Ascending aorta (tissue), 2 donors: ENCODE results near the gene RBMS3. TPM values are rescaled to one million over a fixed set of nuclear protein-coding genes. Genes with fewer than 3 reads are reported as not detected.
"Not testable (repeated sequence)": the region's sequence is repeated elsewhere in the genome, so short reads cannot be mapped to it uniquely, and the experiment has no call there.

Source experiments
- DNase-seq, 2 donors: peaks; one replicate each; pipeline ENCODE4 v3.0.0-alpha.2; 2019; ENCODE audit warnings: low spot score in 2 of 2
- H3K27ac ChIP-seq, 2 donors: fragments of 200-600 bp; sonication (generic); one replicate each; pipeline ENCODE4 v1.5.1; 2016 to 2017; ENCODE audit warnings: mild to moderate bottlenecking in 1 of 2
- H3K27me3 ChIP-seq: fragments of 200-600 bp; sonication (generic); one replicate; pipeline ENCODE4 v1.5.1; 2017
- H3K36me3 ChIP-seq, 2 donors: fragments of 200-600 bp; sonication (generic); one replicate each; pipeline ENCODE4 v1.5.1; 2016
- H3K4me1 ChIP-seq, 2 donors: fragments of 200-600 bp; sonication (generic); one replicate each; pipeline ENCODE4 v1.5.1; 2016 to 2017; ENCODE audit warnings: mild to moderate bottlenecking in 1 of 2
- H3K4me3 ChIP-seq, 2 donors: fragments of 200-600 bp; sonication (generic); one replicate each; pipeline ENCODE4 v1.5.1; 2016 to 2017; ENCODE audit warnings: mild to moderate bottlenecking in 1 of 2
- H3K9me3 ChIP-seq, 2 donors: fragments of 200-600 bp; sonication (generic); one replicate each; pipeline ENCODE4 v1.5.1; 2016
- CTCF ChIP-seq, 3 experiments: fragments of 200-600 bp in 2 of 3; fragments of 450-650 bp in 1 of 3; sonication (generic) in 2 of 3; IDR thresholded peaks; one replicate each; pipeline ENCODE4 v1.5.1; 2016 to 2019; ENCODE audit warnings: antibody characterized with exemption in 3 of 3, mild to moderate bottlenecking in 1 of 3, moderate library complexity in 1 of 3
- intact Hi-C: fragments of 100-400 bp; cut with DNase I; formaldehyde crosslinking; loops from one replicate; pipeline ENCODE4 v1.15.1; 2023
- total RNA-seq: library from RNA; depleted of rRNA; stranded (reverse); fragments of >200 nt; gene quantifications from one replicate; pipeline ENCODE4 v1.1.0, GENCODE V29; 2016

The RBMS3 gene
- total RNA-seq, 1 donor from 2014 or later, result 65.8 TPM

- Histone ChIP-seq H3K9me3 (no peaks in the 10 kb centered on the region), H3K4me1 (peaks cover 0 to 34% of the 10 kb centered on the region in 2 donors), H3K27me3 (no peaks in the 10 kb centered on the region), H3K4me3 (peak overlapping the region; percentile 44 to 55), H3K27ac (peak overlapping the region; percentile 86 to 88), H3K36me3 (no peaks in the 10 kb centered on the region)
- peak; percentile 24 to 89 for DNase-seq
- no peak for TF ChIP-seq CTCF (IDR thresholded peaks at IDR 0.05)
- intact Hi-C loops, result no loop called here
Measured at GRCh38 chr3:29324180-29324651, 43.3 kb downstream of the RBMS3 start.

- H3K4me3 ChIP-seq, H3K27me3 ChIP-seq, H3K36me3 ChIP-seq, H3K9me3 ChIP-seq, H3K27ac ChIP-seq, intact Hi-C loops, DNase-seq: not testable (repeated sequence)
- peaks cover 0 to 34% of the 10 kb centered on the region in 2 donors for H3K4me1 ChIP-seq
Measured at GRCh38 chr3:29326540-29326939, 45.7 kb downstream of the RBMS3 start.

- Histone ChIP-seq H3K27ac (no peak overlapping the region), H3K27me3 (no peaks in the 10 kb centered on the region), H3K9me3 (no peaks in the 10 kb centered on the region), H3K4me3 (no peak overlapping the region), H3K36me3 (no peaks in the 10 kb centered on the region), H3K4me1 (peaks cover 0 to 41% of the 10 kb centered on the region in 2 donors)
- no peak for TF ChIP-seq CTCF (IDR thresholded peaks at IDR 0.05)
- no peak for DNase-seq
- intact Hi-C loops, result no loop called here
Measured at GRCh38 chr3:29329986-29330890, 49.4 kb downstream of the RBMS3 start.

DNA sequence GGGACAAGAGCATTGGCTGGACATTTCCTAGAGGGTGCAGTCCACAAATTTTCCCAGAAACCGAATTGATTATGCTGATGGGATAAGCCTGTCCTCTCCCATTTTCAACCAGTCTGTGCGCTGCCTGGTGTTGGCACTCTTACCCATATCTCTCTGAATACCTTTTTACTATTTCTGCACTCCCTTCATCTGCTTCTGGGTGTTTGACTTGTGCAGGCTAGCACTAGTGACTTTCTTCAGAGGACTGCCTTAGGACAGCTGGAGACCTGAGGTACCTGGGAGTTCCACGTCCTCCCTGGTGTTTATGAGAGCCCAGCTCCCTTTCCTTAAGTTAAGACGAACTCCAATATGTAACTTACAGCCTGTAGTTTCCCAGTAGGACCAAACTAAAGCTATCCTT, 50.2 kb downstream of the RBMS3 start:
- Histone ChIP-seq H3K27ac (peak overlapping the region; percentile 55 to 64), H3K36me3 (no peaks in the 10 kb centered on the region), H3K4me1 (peaks cover 0 to 38% of the 10 kb centered on the region in 2 donors), H3K9me3 (no peaks in the 10 kb centered on the region), H3K27me3 (no peaks in the 10 kb centered on the region), H3K4me3 (no peak overlapping the region)
- no peak for DNase-seq
- intact Hi-C loops, result no loop called here
- no peak for TF ChIP-seq CTCF (IDR thresholded peaks at IDR 0.05)

DNA sequence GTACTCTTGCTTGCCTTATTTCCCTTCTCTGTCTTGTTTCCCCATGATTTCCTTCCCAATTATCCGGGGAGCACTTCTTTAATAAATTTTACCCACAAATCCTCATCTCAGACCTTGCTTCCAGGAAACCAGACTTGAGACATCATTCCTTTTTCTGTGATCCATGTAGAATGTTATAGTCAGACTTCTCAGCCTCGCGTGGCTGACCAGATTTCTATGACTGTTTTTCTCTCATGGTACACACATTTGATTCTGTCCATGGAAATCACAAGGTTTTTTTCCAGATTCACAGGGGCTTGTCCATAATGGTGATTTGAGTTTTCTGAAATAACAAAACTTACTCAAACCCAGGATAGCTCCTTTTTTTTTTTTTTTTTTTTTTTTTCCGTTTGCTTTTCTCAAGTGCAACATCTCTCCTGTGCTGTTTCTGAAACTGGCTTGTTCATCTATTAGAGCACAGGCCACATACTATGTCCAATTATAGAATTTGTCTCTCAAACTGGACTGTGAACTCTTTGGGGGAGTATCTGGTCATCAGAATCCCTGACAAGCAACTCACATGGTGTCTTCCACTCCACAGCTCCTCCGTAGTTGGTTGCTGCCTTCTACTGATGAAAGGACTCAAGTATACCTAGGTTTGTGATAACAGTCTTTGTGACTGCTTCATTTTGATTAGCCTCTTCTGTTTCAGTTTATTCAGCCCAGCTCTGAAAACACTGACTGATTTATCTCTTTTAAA, 50.8 kb downstream of the RBMS3 start:
- H3K4me3 ChIP-seq, result no peak overlapping the region
- intact Hi-C loops, result no loop called here
- no peaks in the 10 kb centered on the region for H3K27me3 ChIP-seq
- DNase-seq, result no peak
- H3K4me1 ChIP-seq, result peaks cover 0 to 44% of the 10 kb centered on the region in 2 donors
- peak overlapping the region; percentile 55 to 64 for H3K27ac ChIP-seq
- H3K36me3 ChIP-seq, result no peaks in the 10 kb centered on the region
- no peak for TF ChIP-seq CTCF (IDR thresholded peaks at IDR 0.05)
- H3K9me3 ChIP-seq, result no peaks in the 10 kb centered on the region

DNA sequence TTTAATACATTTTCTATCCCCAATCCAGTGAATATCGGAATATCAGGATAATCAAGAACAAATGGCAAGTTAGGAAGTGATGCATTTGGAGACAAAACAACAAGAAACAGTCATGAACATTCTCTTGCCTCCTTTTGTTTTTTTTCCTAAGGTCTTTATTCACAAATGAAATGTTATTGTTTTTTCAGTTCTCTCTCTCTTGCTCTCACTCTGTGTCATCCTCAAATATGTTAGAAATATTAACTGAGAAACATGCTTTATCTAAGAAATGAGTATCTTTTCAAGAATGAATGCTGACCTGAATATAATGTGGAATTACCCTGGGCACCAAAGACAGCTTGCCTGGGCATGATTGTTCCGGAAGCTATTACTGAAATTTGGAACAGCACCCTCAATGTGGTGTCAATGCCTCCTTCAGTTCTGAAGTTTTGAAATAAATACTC, 51.3 kb downstream of the RBMS3 start:
- H3K4me1 ChIP-seq, result peaks cover 0 to 48% of the 10 kb centered on the region in 2 donors
- no peaks in the 10 kb centered on the region for H3K9me3 ChIP-seq
- H3K4me3 ChIP-seq, result no peak overlapping the region
- H3K36me3 ChIP-seq, result no peaks in the 10 kb centered on the region
- no peak for DNase-seq
- intact Hi-C loops, result no loop called here
- H3K27me3 ChIP-seq, result no peaks in the 10 kb centered on the region
- TF ChIP-seq CTCF (IDR thresholded peaks at IDR 0.05), result no peak
- peak overlapping the region; percentile 55 to 64 for H3K27ac ChIP-seq
